ENCODE data around the gene UXS1.

Gene UXS1

DNA sequence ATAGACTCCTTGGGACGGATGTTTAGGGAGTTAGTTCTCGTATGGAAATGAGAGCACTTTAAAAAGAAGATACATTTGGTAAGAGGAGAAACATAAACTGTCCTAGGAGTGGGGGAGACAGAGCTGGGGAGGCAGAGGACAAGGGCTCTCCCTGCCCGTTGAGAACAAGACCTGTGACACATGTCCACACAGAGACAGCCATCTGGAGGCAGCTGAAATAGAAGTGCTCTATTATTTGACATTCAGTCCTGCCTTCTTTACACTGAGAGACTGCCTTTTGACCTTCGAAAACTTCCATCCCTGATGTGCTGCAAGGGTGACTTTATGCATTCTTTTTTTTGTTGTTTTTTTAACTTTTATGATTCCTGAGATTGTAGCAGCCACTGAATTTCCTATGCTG is 150.1 kb downstream of the UXS1 start:
- no peak overlapping the region for H3K4me3 Mint-ChIP-seq

More for the DNA sequence above, 150.1 kb downstream of the UXS1 start:
- ATAC-seq (replicated peaks; ENCODE audit: extremely low read depth, poor library complexity, severe bottlenecking) (no peak), DNase-seq (ENCODE audit: low spot score in 2 of 2) (no peak)
- H3K36me3 Mint-ChIP-seq (ENCODE audit: insufficient read depth), result no peaks in the 10 kb centered on the region
- H3K27ac Mint-ChIP-seq (ENCODE audit: low read depth), result no peak overlapping the region
- H3K27me3 Mint-ChIP-seq, result no peaks in the 10 kb centered on the region
- peaks cover 2% of the 10 kb centered on the region for H3K4me1 Mint-ChIP-seq
- H3K9me3 Mint-ChIP-seq, result no peaks in the 10 kb centered on the region
